HTR-8/SVneo (cell line): ENCODE results near the gene ABLIM3.
"Not testable (repeated sequence)": the region's sequence is repeated elsewhere in the genome, so short reads cannot be mapped to it uniquely, and the experiment has no call there.

ENCODE experiments used
- DNase-seq: peaks from one replicate; pipeline ENCODE4 v3.0.0; 2011; ENCODE audit warnings: low spot score, mixed read lengths; ENCODE audit not compliant: insufficient read length
- FAIRE-seq: peaks from 2 replicates; lab custom pipeline; 2011; peaks lifted over from hg19 to GRCh38; lab: Jason Lieb, UNC

ABLIM3 gene

DNA sequence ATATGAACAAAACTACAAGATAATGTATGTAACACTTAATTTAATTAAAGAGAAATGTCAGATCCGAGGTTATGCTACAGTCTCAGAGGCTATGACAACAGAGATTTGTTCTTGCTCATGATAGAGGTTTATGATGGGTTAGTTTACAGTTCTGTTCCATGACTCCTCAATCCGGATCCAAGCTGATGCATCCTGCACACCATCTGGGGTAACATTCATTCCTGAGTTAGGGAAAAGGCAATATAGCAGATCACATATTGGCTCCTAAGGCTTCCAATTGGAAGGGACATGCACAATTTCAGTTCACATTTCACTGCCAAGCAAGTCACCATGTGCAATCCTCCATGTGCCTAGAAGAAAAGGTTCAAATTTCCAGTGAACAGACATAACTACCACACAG is 40.4 kb downstream of the ABLIM3 start:
- FAIRE-seq (no peak), DNase-seq (no peak)

DNA sequence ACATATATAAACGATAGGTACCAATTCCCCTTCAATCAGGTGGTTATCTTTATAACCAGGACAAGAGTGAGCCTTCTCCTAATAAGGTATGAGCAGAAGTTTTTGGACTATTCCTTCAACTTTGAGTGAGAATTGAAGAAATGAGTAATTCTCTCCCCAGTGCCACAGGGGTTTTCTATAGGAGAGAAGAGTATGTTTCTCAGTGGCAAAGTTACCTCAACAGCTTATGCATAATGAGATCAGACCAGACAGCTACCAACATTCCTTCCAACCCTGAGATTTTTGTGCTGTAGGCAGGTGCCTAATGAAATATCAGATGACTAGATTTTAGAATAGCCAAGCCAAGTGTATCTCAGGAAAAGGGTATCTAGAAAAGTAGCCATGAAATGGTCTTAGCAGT is 40.9 kb downstream of the ABLIM3 start:
- DNase-seq = no peak
- FAIRE-seq = no peak

DNA sequence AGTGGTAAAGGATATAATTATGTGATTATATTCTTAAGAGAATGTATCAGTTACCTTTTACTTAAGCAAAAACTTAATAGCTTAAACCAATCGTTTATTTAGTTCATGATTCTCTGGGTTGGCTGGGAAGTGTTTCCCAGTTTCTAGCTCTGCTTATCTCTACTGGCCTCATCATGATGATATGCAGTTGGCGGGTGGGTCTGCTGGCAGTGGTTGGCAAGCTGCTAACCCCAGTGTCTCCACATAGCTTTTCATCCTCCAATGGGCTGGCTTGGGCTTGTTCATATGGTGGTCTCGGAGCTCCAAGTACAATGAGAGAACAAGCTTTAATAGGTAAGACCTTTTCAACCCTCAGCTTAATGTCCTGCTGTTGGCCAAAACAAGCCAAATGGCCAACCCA is 43.8 kb downstream of the ABLIM3 start:
- FAIRE-seq = no peak

DNA sequence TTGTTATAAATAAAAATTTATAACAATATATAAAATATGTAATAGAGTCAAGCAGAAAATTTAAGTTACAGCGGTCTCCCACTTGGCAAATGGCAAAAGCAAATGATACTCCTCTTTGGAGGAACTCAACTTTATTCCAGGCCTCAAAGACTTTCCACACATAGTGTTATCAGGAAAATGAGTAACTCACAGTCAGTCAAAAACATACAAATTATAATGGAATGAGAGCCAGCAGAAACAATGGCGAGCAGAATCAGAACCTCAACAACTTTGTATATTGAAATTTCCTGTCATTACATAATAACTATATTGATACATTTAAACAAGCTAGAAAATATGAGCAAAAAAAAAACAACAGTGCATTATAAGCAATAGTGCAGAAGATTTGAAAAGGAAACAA is 45.2 kb downstream of the ABLIM3 start:
- FAIRE-seq = no peak
- DNase-seq = no peak

More for the DNA sequence above, 43.8 kb downstream of the ABLIM3 start:
- no peak for DNase-seq

DNA sequence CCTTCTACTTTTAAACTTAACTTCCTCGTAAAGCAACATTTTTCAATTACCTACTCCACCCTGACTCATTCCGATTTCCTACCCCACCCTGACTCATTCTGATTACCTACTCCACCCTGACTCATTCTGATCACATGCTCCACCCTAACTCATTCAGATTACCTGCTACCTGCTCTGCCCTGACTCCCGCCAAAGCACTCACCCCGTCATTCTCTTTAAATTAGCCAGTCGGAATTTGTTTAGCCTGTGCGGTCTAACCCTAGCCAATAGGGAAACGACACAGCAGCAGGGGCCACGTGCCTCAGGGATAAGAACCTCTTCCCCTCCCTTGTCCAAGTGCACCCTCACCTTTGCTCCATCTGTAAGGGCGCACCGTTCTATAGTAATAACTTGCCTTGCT is 46.3 kb downstream of the ABLIM3 start:
- not testable (repeated sequence) for DNase-seq, FAIRE-seq

DNA sequence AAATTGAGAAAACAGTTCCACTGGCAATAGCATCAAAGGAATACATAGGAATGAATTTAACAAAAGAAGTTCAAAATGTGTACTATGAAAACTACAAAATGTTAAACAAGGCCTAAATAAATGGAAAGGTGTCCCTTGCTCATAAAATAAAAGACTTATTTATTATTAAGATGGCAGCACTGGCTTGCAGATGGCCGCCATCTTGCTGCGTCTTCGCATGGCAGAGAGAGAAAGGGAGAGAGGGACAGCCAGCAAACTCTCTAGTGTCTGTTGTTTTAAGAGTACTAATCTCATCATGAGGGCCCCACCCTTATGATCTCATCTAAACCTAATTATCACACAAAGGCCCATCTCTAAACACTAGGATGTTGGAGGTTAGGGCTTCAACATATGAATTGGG is 47.1 kb downstream of the ABLIM3 start:
- no peak for FAIRE-seq
- DNase-seq = no peak

DNA sequence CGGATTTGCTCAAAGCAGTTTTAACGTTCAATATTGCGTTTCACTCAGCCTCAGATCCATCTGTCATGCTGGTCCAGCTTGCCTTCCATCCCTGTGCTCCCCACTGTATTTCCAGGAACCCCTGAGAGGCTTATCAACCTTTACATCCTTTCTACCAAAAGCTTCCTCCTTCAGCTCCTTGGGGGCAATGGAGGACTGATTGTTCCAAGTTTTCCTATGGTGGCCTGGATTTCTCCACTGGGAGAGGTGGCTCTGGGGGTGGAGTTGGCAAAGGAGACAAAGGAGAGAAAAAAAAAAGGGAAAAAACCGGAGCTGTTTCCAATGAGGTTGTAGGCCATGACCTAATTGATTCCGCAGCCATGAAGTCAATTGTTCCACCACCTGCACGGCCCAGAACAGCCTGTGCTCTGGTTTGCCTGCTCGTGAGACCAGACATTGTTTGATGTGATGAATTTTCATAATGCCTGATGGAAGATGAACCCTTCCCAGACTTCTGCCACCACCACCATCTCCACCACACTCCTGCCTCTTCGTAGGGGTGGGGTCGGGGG is 54.1 kb downstream of the ABLIM3 start:
- DNase-seq = no peak
- FAIRE-seq = no peak

DNA sequence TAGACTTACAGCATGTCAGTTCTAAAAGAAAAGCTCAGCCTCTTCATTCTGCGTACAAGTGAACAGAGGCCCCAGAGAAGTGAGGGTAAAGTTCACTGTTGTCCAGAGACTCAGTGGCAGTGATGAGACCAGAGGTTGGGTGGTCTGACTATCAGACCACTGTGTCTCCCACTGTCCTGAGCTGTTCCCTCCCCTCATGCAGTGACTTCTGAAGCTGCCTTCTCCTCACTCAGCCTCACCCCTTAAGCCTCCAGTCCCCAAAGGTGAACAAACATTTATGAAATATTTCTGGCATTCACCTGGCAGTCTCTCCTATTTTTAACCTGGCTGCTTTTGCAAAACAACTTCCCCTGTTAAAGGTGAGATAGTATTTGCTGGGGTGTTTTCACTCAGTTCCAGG is 54.7 kb downstream of the ABLIM3 start:
- DNase-seq = no peak
- no peak for FAIRE-seq

DNA sequence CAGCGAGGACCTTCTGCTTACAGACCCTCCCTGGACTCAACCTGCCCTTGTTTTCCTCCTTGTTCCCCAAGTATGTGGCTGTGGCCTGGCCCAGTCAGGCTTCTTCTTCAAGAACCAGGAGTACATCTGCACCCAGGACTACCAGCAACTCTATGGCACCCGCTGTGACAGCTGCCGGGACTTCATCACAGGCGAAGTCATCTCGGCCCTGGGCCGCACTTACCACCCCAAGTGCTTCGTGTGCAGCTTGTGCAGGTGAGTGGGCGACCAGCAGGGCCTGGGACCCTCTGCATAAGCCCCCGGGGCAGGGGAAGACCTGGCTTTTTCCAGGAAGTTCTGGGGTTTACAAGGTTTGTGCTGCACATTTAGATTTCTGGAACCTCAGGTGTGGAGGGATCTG is 56.9 kb downstream of the ABLIM3 start:
- FAIRE-seq = no peak
- no peak for DNase-seq

DNA sequence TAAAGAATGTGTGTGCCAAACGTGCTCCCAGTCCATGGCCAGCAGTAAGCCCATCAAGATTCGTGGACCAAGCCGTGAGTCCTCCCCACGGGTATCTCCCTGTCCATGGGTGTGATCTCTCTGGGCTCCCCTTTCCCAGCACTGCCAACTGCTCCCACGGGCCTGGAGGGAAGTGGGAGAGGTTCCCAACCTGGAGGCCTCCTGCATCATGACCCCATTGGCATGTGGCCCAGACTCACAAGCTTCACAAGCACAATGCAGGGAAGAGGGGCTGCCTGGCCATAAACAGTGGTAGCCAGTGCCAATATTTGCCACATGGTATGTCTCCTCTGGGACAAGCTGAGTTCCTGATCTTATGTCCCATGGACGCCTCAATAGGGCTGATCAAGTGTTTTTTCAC is 59.1 kb downstream of the ABLIM3 start:
- no peak for FAIRE-seq
- no peak for DNase-seq

DNA sequence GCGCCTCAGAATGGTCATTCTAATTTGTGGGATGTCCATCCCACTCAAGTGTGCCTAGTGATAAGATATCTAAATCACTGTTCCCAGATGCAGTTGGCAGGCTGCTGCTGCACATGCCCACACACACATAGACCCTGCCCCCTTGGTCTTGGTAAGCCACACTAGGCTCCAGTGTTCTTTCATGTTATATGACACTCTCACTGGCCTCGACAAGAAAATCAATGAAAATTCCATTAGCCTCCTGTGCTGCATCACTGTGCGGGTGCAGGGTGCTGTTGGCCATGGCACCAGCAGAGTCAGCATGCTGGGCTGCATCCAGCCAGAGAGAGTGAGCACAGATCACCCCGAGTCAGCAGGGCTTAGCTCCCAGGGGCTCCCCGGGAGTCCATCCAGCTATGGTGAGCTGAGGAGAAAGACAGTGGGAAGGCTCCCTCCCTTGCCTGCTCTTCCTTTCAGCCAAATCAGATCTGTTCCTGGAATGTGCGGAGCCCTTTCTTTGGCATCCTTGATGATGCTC is 59.9 kb downstream of the ABLIM3 start:
- FAIRE-seq (no peak), DNase-seq (no peak)

DNA sequence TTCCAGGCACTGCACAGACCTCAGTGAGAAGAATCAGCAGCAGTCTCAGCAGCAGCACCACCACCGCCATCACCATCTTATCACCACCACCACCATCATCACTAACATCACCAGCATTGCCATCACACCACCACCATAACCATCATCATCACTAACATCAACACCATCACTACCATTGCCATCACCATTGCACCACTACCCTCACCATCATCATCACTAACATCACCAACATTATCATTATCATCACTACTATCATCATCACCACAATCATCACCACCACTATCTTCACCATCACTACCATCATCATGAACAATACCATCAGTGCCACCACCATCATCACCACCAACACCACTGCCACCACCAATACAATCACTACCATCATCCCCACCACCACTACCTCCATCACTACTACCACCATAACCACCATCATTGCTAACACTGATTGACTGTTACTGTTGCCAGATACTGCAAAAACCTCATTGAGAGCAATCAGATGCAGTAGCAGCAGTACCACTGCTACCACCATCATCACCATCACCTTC is 61.7 kb downstream of the ABLIM3 start:
- FAIRE-seq = no peak
- no peak for DNase-seq

DNA sequence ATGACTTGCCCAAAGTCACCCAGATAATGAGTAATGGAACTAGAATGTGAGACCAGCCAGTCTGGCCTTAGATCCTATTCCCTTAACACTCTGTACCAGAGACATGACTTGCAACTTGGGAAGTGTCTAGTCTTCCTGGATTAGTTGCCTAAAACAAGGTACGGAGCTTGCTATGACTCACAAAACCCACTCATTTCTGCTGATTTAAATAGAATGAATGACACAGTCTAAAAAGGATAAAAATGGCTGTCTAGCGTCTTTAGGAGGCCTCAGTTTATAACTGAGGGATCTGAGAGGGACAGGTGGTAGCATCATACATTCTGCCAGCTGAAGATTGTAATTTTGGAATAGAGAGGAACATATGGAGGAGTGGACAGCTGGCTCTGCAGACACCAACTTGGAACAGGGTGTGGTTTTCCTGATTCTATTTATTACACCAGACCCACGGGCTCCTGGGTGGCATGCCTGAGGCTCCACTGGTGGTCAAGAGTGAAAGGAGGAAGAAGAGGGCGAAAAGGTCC is 62.7 kb downstream of the ABLIM3 start:
- FAIRE-seq = no peak

DNA sequence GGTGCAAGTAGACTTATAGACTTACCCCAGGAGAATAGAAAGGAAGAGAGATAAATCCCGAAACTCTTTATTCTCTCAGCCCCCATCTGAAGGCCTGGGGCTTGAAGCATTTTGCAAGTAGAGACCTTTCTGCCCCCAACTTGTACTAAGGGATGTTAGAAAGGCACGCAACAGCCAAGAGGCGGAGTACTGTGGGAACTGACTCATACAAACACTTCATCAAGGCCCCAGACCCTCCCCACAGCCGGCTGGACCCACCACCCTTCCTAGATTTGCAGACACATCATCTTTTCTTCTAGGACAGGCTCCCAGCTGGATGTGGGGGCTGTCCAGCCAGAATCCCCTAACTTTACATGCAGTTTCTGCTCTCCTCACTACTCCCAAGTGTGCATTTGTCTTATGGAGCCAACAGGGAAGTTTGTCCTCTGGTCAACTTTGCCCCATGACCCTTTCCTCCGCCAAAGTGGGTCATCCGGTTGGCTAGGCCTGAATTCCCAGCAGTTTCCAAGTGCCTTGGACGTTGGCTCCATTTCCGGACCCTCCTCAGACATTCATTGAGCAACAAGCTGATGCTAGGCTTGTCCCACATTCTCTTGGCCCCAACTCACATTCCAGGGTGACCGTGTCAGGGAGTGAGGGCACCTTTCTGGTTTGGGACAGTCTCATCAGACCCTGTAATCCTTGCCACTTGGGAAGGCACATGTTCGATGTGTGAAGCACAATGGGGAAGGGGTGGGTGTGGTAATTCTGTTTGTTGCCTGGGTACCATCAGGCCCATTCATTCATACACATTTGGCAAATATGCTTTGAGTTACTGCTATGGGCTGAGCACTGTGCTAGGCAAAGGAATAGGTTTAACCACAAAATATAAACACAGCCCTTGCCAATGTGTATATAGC is 64.6 kb downstream of the ABLIM3 start:
- DNase-seq (no peak), FAIRE-seq (no peak)

More for the DNA sequence above, 62.7 kb downstream of the ABLIM3 start:
- DNase-seq = no peak

DNA sequence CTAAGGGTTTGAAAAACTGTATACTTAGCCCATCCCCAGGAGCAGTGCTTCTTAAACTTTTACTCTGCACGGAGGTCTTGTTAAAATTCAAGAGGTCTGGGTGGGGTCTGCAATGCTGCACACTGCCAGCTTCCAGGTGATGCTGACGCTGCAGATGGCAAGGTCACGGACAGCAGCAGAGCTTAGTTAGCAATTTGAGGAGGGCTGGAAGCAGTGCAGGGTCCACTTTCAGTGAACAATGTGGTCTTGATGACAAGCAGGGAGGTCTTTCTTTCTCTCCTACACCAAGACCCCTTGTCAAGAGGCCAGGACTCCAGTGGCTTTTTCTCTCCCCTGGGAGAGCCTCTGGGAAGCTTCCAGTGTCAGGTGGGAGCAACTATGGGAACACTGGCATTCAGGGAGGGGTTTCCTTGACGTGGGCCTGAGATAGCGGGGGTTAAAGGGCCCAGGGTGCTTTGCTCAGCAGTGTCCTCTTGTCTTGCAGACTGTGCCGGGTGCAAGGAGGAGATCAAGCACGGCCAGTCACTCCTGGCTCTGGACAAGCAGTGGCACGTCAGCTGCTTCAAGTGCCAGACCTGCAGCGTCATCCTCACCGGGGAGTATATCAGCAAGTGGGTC is 65.3 kb downstream of the ABLIM3 start:
- FAIRE-seq (no peak), DNase-seq (no peak)

DNA sequence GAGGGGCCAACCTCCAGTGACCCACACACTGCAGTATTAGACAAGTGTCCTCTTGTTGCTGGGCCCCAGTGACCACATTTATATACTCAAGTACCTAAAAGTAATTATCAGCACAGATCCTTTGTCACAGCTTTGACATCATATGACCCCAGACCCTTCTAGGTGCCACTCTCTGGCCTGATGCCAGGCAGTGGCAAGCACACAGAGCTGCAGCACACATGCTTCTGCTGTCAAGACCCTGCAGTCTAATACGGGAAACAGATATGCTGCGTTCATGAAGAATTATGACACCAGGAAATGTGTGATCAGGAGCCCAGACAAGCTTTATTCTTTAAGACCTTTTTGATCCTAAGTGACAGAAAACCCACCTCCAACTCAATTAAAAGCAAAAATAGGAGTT is 66.5 kb downstream of the ABLIM3 start:
- DNase-seq = no peak
- FAIRE-seq = no peak

DNA sequence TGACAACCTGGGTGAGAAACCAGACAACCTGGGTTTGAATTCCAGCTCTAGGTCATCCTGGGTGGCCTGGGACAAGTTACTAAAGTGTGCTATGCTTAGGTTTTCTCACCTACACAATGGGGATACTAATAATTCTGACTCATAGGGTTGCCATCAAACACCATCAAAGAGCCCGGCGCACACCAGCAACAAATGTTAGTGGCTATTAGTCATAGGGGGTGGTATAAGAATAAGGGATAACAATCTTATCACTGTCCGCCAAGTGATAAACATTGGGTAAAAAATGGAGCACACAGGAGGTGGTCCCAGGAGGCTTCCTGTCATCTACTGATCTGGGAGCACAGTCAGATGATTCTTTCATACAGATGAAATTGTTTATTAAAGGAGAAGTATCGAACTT is 68.9 kb downstream of the ABLIM3 start:
- no peak for FAIRE-seq

DNA sequence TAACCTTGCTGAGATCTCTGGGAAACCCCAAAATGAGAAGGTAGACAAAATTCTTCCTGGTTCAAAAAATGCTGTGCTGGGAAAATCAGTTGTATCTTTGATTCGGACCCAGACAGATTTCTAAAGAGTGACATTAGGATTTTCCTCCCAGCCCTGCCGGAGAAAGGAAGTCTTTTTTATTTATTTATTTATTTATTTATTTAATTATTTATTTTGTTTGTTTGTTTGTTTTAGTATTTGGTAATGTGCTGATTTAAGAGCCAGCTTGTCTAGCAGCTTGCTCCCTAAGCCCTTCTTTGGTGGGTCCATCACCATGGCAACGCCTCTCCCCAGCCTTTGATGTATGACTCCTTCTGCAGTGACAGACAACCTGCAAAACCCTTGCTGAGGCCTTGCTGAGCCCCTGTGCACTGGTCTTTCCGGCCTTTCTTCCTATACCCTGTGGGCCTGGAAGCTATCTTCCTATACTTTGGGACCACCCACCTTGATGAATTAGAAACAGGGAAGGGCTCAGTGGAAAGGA is 69.7 kb downstream of the ABLIM3 start:
- DNase-seq (no peak), FAIRE-seq (no peak)

More for the DNA sequence above, 68.9 kb downstream of the ABLIM3 start:
- no peak for DNase-seq

DNA sequence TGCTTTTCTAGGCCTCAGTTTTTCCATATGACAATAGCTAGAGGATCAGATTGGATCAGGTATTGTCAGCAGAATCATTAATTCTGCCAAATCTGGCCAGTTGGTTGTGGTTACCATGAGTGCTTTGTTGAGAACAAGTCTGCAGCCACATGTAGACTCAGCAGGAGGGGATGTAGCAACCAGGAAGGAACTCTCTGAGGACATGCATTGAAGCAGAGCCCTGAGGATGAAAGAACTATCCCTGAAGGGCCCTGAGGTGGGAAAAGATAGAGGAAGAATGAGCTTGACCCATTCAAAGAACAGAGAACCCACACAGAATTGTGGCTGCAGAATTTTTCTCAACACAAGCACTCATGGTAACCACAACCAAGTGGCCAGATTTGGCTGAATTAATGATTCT is 70.3 kb downstream of the ABLIM3 start:
- FAIRE-seq (no peak), DNase-seq (no peak)

DNA sequence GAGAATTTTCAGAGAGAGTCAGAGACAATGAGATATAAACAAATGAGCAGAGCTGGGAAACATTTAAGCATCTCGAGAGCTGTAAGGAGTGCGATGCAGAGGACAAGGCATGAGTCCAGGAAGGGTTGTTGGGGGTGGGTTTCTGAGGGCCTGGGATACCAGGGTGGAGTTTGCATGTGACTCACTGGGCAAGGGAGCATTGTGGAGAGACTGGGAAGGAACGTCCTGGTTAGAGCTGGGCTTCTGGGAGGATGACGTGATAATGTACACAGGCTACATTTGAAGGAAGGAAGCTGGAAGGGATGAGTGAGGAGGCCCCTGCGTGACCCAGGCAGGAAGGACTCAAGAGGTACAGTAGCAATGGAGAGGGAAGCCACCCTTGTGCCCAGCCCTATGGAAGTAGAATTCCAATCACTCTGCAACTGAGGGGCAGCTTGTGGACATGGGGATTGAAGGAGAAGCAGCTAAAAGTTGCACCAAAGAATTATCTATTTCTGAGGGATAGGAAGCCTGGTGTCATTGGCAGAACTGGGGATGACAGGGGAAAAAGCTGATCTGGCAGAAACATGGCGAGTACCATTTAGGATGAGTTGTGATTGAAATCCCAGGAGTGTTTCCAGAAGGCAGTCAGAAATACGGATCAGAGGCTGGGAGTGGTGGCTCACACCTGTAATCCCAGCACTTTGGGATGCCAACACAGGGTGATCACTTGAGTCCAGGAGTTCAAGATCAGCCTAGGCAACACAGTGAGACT is 71.1 kb downstream of the ABLIM3 start:
- peak; percentile 14 for DNase-seq
- FAIRE-seq = no peak
